Measurements from ENCODE around the gene PRPSAP1.

The PRPSAP1 gene

DNA sequence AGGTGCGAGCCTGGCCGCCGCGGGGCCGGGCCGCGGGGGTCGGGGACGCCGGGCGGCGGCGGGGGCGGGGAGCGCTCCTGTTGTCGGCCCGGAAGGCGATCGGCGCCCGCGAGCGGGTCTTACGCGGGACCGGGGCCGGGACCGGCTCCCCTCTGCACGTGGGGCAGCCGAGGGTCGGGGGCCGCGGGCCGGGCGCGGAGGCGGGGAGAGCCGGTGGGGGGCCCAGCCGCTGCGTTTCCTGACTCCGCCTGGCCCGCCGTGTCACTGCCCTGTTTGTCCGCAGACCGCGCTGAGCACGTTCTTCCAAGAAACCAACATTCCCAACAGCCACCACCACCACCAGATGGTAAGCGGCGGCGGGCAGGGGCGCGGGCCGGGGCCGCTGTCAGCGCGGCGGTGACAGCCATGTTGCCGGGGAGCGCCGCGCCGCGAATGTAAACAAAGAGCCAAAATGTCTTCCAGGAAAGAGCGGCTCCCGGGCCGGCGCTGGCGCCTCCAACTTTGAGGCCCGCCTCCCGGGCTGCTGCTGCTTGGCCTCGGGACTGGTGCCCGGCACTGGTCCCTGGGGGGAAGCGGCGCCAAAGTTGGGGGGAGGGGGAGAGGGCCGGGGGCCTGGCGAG lies 88.0 kb downstream of the PRPSAP1 start:
- peak; percentile 47 for DNase-seq (ENCODE audit: low spot score)

DNA sequence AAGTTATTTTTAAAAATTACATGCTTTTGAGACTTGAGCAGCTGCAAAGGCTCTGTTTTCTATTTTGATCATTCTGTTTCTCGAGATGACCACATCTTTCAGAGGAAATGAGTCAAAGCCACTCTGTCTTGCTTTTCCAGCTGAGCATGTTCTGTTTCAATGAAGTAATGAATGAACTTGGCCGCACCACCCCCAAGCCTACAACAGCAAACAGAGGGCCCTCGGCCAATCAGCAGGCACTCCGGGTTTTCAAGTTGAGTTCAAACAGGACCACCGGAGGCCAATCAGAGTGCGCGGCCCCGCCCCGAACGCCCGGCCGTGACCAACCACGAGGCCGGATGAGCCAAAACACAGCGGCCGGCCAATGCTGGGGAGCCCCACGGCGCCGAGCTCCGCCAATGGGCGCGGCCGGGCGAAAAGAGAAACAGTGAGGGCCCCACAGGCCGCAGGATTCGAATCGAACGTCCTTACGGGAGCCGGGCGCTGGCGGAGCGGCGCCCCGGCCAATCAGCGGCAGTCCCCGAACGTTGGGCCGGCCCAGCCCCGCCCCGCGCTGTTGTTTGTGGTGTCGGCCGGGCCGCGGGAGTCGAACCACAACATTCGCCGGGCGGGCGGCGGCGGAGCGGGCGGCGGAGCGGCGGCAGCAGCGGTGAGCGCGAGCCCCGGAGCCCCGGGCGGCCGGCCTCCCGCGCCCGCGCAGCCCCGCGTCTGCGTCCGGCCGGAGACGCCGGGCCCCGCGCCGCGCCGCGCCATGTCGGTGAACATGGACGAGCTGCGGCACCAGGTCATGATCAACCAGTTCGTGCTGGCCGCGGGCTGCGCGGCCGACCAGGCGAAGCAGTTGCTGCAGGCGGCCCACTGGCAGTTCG lies 88.7 kb downstream of the PRPSAP1 start, which contains the start of gene UBALD2:
UBALD2 (plus strand) TSS at position 594 of the 869 bp plus-strand sequence; CDS start at position 752, 158 bp downstream.
- peak; percentile 99 for DNase-seq (ENCODE audit: low spot score)

DNA sequence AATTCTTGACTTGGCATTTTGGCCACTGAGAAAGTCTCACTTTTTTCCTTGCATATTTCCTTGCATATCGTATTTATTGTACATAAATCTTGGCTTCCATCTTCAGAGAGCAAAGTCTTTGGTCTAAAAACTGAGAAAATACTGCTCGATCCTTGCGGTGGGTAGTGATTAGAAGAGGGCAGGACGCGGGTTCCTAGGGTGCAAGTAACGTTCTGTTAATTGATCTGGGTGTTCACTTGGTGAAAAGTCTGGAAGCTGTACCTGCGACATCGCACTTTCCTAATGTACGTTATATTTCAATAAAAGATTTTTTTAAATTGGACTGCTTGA lies 89.3 kb downstream of the PRPSAP1 start:
- no peak for DNase-seq (ENCODE audit: low spot score)

DNA sequence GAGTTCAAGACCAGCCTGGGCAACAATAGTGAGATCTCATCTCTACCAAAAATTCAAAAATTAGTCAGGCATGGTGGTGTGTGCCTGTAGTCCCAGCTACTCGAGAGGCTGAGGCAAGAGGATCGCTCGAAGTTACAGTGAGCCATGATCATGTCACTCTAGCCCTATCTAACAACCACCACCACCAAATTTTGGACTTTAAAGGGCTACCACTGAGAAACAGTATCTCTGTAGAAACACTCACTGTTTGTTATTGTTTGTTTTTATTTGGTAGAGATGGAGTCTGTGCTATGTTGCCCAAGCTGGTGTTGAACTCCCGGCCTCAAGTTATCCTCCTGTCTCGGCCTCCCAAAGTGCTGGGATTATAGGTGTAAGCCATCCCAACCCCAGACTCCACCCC lies 89.8 kb downstream of the PRPSAP1 start:
- no peak for DNase-seq (ENCODE audit: low spot score)

DNA sequence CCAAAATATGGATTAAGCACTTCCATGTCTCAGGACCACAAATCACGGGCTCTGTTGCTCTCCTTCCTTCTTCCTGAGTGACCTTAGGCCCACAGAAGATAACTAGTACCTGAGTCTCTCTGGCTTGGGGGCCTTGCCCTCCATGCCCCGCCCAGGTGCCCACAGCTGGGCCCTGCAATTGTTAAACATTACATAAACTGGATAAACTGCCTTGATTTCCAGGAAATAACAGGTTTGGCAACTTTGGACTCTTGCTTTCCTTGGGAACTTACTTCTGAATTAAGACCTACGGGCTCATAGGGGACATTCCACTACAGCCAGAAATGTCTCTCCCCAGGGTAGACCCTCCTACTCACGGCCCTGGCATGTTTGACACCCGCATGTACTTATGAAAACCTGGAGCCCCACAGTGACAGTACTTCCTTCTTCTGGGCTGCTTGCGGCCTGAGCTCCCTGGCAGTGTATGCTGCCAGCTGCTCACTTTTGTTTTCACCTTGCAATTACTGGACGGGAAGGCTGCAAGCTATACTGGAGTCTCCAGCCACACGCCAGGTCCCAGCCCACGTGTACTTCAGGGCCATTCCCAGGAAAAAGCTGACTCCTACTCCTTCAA lies 90.9 kb downstream of the PRPSAP1 start:
- DNase-seq (ENCODE audit: low spot score) = no peak

DNA sequence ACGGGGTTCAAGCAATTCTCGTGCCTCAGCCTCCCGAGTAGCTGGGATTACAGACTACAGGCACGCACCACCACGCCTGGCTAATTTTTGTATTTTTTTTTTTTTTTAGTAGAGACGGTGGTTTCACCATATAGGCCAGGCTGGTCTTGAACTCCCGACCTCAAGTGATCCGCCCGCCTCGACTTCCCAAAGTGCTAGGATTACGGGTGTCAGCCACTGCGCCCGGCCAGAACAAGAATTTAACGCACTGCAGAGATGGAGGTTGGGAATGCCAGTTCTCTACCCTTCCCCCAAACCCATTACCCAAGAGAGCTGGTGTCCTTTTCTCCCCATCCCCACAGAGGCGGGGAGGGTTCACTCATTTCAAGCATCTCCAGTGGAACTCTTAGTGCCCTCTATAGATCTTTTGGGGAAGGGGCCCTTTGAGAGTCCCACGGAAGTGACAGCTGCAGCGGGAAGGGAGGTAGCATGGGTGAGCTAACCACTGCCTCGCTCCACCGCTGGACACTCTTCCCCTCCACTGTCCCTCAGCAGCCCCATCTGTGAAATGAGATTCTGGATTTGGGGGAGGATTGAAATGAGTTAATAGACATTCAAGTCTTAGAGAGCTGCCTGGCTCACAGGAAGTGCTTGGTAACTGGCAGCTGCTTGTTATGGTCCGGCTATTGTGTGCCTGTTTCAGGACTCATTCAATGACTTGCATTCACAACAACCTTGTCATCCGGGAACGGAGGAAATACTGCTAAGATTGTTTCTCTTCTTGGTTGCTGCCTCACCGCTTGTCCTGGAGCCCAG lies 92.1 kb downstream of the PRPSAP1 start:
- peak; percentile 57 for DNase-seq (ENCODE audit: low spot score)

DNA sequence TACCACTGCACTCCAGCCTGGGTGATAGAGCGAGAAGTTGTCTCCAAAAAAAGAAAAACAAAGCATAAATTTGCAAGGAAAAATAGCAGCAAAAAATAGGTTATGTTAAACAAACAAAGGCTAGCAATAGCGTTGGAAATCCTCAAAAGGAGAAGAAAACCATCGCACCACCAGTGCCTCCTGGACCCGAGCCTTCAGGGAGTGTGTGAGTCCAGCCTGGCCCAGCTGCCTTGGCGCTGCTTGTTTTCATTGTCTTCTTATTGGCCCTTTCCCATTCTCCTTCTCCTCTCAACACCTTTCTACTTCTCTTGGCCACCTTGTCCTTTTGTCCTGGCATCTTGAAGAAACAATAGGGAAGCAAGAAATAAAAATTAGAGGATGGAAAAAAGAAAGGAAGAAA lies 93.0 kb downstream of the PRPSAP1 start:
- no peak for DNase-seq (ENCODE audit: low spot score)

DNA sequence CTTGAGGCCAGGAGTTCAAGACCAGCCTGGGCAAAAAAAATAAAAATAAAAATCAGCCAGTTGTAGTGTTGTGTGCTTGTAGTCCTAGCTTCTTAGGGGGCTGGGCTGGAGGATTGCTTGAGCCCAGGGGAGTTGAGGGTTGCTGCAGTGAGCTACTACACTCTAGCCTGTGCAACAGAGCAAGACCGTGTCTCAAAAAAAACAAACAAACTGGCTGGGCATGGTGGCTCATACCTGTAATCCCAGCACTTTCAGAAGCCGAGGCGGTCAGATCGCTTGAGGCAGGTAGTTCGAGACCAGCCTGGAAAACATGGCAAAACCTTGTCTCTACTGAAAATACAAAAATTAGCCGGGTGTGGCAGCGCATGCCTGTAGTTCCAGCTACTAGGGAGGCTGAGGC lies 93.5 kb downstream of the PRPSAP1 start:
- DNase-seq (ENCODE audit: low spot score) = no peak

Measured in Ammon's horn (tissue), 1 donor.